IMR-90 (cell line): ENCODE results near the gene SOBP. TPM values are rescaled to one million over a fixed set of nuclear protein-coding genes. Genes with fewer than 3 reads are reported as not detected.

Experiments used
- ATAC-seq: fragments of 200-7000 bp; cut with Tn5 transposase; 2 replicates; pipeline ENCODE4 v1.9.1; 2020; ENCODE audit warnings: low read depth, mild to moderate bottlenecking, moderate library complexity
- BruUV-seq: library from RNA; stranded (reverse); fragments of 400-500 nt; replicated peaks from 2 replicates; lab custom pipeline; 2021; lab: Mats Ljungman, UMichigan
- CTCF ChIA-PET: fragments of 300-600 bp; formaldehyde crosslinking; extraction: SDS; loops from one replicate; lab custom pipeline; 2021; ENCODE audit warnings: antibody characterized with exemption; lab: Yijun Ruan, JAX
- POLR2A ChIA-PET: fragments of 300-600 bp; sonication (Branson Sonifier 250); formaldehyde crosslinking; loops from one replicate; lab custom pipeline; 2022; ENCODE audit warnings: antibody characterized with exemption; ENCODE audit not compliant: unreplicated experiment; lab: Charles Lee
- DNase-seq: peaks from one replicate; pipeline ENCODE4 v3.0.0; 2013
- H2AFZ ChIP-seq: replicated peaks from 2 replicates; pipeline ENCODE3; 2013; ENCODE audit warnings: low read length, mild to moderate bottlenecking; ENCODE audit not compliant: poor library complexity
- H2AK5ac ChIP-seq: 2 replicates; pipeline ENCODE4 v1.6.1; 2013; ENCODE audit warnings: low read depth, low read length, inconsistent platforms
- H2AK9ac ChIP-seq: replicated peaks from 2 replicates; pipeline ENCODE3; 2013; ENCODE audit warnings: mild to moderate bottlenecking, low read depth, low read length, moderate library complexity; ENCODE audit not compliant: poor library complexity
- H2BK120ac ChIP-seq: 2 replicates; pipeline ENCODE4 v1.6.1; 2013; ENCODE audit warnings: low read depth, low read length, inconsistent platforms
- H2BK15ac ChIP-seq: 3 replicates; pipeline ENCODE4 v1.6.1; 2013; ENCODE audit warnings: low read depth, low read length, inconsistent platforms
- H2BK20ac ChIP-seq: 2 replicates; pipeline ENCODE4 v1.6.1; 2013; ENCODE audit warnings: low read depth, mild to moderate bottlenecking, inconsistent platforms, low read length, moderate library complexity
- H2BK5ac ChIP-seq: 2 replicates; pipeline ENCODE4 v1.6.1; 2013; ENCODE audit warnings: mild to moderate bottlenecking, low read depth, low read length, inconsistent platforms; ENCODE audit not compliant: poor library complexity, severe bottlenecking
- H3K14ac ChIP-seq: replicated peaks from 2 replicates; pipeline ENCODE4 v1.6.1; 2013; ENCODE audit warnings: low read depth, low read length, inconsistent platforms
- H3K18ac ChIP-seq: 2 replicates; pipeline ENCODE4 v1.6.1; 2013; ENCODE audit warnings: low read depth, low read length, control low read depth
- H3K23ac ChIP-seq: 2 replicates; pipeline ENCODE4 v1.6.1; 2013; ENCODE audit warnings: low read depth, low read length, inconsistent platforms
- H3K27ac ChIP-seq: 2 replicates; pipeline ENCODE4 v1.5.1; 2013; ENCODE audit warnings: mild to moderate bottlenecking, control low read depth, low read length; ENCODE audit not compliant: insufficient read depth
- H3K27me3 ChIP-seq: 2 replicates; pipeline ENCODE4 v1.6.1; 2013; ENCODE audit warnings: low read length; ENCODE audit not compliant: control insufficient read depth, insufficient read depth
- H3K36me3 ChIP-seq: 2 replicates; pipeline ENCODE4 v1.6.1; 2013; ENCODE audit warnings: low read length, mixed read lengths; ENCODE audit not compliant: control insufficient read depth, insufficient read depth
- H3K4ac ChIP-seq: 2 replicates; pipeline ENCODE4 v1.6.1; 2013; ENCODE audit warnings: low read depth, low read length, inconsistent platforms
- H3K4me1 ChIP-seq: 2 replicates; pipeline ENCODE4 v1.6.1; 2013; ENCODE audit warnings: low read length, mixed read lengths; ENCODE audit not compliant: control insufficient read depth, insufficient read depth
- H3K4me2 ChIP-seq: 2 replicates; pipeline ENCODE4 v1.6.1; 2013; ENCODE audit warnings: low read depth, mild to moderate bottlenecking, control low read depth, low read length, moderate library complexity
- H3K4me3 ChIP-seq: 2 replicates; pipeline ENCODE4 v1.5.1; 2013; ENCODE audit warnings: low read depth, mild to moderate bottlenecking, control low read depth, low read length, moderate library complexity; ENCODE audit not compliant: insufficient read depth
- H3K56ac ChIP-seq: 2 replicates; pipeline ENCODE4 v1.6.1; 2013; ENCODE audit warnings: low read length, inconsistent platforms; ENCODE audit not compliant: insufficient read depth; ENCODE audit errors: extremely low read depth
- H3K79me1 ChIP-seq, 2 experiments: 2 replicates each; pipeline ENCODE4 v1.6.1; 2013; ENCODE audit warnings: low read length in 2 of 2, inconsistent platforms in 1 of 2, low read depth in 1 of 2
- H3K9ac ChIP-seq: 2 replicates; pipeline ENCODE4 v1.6.1; 2013; ENCODE audit warnings: low read depth, low read length, control low read depth
- H3K9me1 ChIP-seq: 2 replicates; pipeline ENCODE4 v1.6.1; 2013; ENCODE audit warnings: low read length, inconsistent platforms; ENCODE audit not compliant: insufficient read depth
- H3K9me3 ChIP-seq: 2 replicates; pipeline ENCODE4 v1.6.1; 2013; ENCODE audit warnings: low read length; ENCODE audit not compliant: control insufficient read depth, insufficient read depth
- H4K20me1 ChIP-seq: 2 replicates; pipeline ENCODE4 v1.6.1; 2013; ENCODE audit warnings: low read length, inconsistent platforms; ENCODE audit not compliant: insufficient read depth
- H4K5ac ChIP-seq: 2 replicates; pipeline ENCODE4 v1.6.1; 2013; ENCODE audit warnings: mild to moderate bottlenecking, low read depth, low read length, control low read depth
- H4K8ac ChIP-seq, 2 experiments: 2 replicates each; pipeline ENCODE4 v1.6.1; 2013; ENCODE audit warnings: low read depth in 2 of 2, low read length in 2 of 2, control low read depth in 1 of 2, inconsistent platforms in 1 of 2
- H4K91ac ChIP-seq: 2 replicates; pipeline ENCODE4 v1.6.1; 2013; ENCODE audit warnings: low read depth, low read length, inconsistent platforms; ENCODE audit not compliant: insufficient read depth
- BHLHE40 ChIP-seq: fragments of 150-350 bp; IDR thresholded peaks from 2 replicates; pipeline ENCODE4 v1.6.1; 2016; ENCODE audit warnings: mild to moderate bottlenecking, low read depth, low read length
- CHD1 ChIP-seq: IDR thresholded peaks from 2 replicates; pipeline ENCODE4 v1.6.1; 2012; ENCODE audit warnings: low read depth, low read length, improper control_type of control experiment
- CTCF ChIP-seq: conservative IDR thresholded peaks from 2 replicates; pipeline ENCODE4 v1.5.1; 2012; ENCODE audit warnings: mild to moderate bottlenecking, low read depth, low read length, improper control_type of control experiment
- ELK1 ChIP-seq: fragments of 150-350 bp; IDR thresholded peaks from 2 replicates; pipeline ENCODE4 v1.6.1; 2016; ENCODE audit warnings: low read depth, mild to moderate bottlenecking, low read length, moderate library complexity, borderline replicate concordance
- FOS ChIP-seq: fragments of 150-350 bp; IDR thresholded peaks from 2 replicates; pipeline ENCODE4 v1.6.1; 2016; ENCODE audit warnings: low read depth, low read length
- MAFK ChIP-seq: IDR thresholded peaks from 2 replicates; pipeline ENCODE4 v1.6.1; 2012; ENCODE audit warnings: low read depth, low read length, improper control_type of control experiment
- MAZ ChIP-seq: IDR thresholded peaks from 2 replicates; pipeline ENCODE4 v1.6.1; 2012; ENCODE audit warnings: low read depth, mild to moderate bottlenecking, low read length, improper control_type of control experiment, moderate library complexity, borderline replicate concordance
- MXI1 ChIP-seq: IDR thresholded peaks from 2 replicates; pipeline ENCODE4 v1.6.1; 2012; ENCODE audit warnings: low read depth, mild to moderate bottlenecking, low read length, moderate library complexity, borderline replicate concordance
- POLR2A ChIP-seq: IDR thresholded peaks from 2 replicates; pipeline ENCODE4 v1.6.1; 2012; ENCODE audit warnings: mild to moderate bottlenecking, low read depth, low read length
- RFX5 ChIP-seq: IDR thresholded peaks from 2 replicates; pipeline ENCODE4 v1.8.0; 2012; ENCODE audit warnings: low read depth, mild to moderate bottlenecking, low read length, moderate library complexity
- SMC3 ChIP-seq: fragments of 150-350 bp; IDR thresholded peaks from 2 replicates; pipeline ENCODE4 v1.6.1; 2016; ENCODE audit warnings: low read depth, mild to moderate bottlenecking, antibody characterized with exemption, low read length, moderate library complexity
- USF2 ChIP-seq: fragments of 150-350 bp; IDR thresholded peaks from 2 replicates; pipeline ENCODE4 v1.6.1; 2017; ENCODE audit warnings: mild to moderate bottlenecking, antibody characterized with exemption, low read length, low read depth
- WGBS, 2 experiments: methylation state at CpG; one replicate each; pipeline versions ENCODE4 v1.1.5 to v1.1.7; 2013; ENCODE audit warnings: missing lambda C conversion rate in 2 of 2; ENCODE audit not compliant: insufficient read length in 1 of 2; ENCODE audit errors: extremely low coverage in 2 of 2; 5-methylcytosine and 5-hydroxymethylcytosine counted together
- dilution Hi-C: fragments of 300-500 bp; cut with HindIII; formaldehyde crosslinking; loops from one replicate; pipeline ENCODE4 v1.14.3; 2018; ENCODE audit warnings: low sequenced_read_pairs; ENCODE audit not compliant: unreplicated experiment
- in situ Hi-C: fragments of 300-500 bp; cut with MboI; formaldehyde crosslinking; loops from 3 replicates; pipeline ENCODE4 v1.14.3; 2019; ENCODE audit warnings: low sequenced_read_pairs, inconsistent platforms, mixed read lengths
- intact Hi-C: fragments of 100-400 bp; cut with micrococcal nuclease; formaldehyde crosslinking; loops from 2 replicates; pipeline ENCODE4 v1.10.0; 2022
- polyA plus RNA-seq, 3 experiments: library from polyadenylated mRNA; depleted of rRNA; stranded (reverse); fragments of >200 nt; gene quantifications; 2 replicates each; pipeline ENCODE4 v1.2.3, GENCODE V29; 2012; ENCODE audit warnings: low replicate concordance in 1 of 3
- total RNA-seq: library from RNA; depleted of rRNA; stranded (reverse); fragments of >200 nt; gene quantifications from 2 replicates; pipeline ENCODE4 v1.2.3, GENCODE V29; 2012

The SOBP gene
- total and polyA plus RNA-seq, 2 of the 4 experiments (the other 2 are of a cell fraction) = 0.60 to 0.72 TPM

GRCh38 chr6:107628878-107629277 lies 139.0 kb downstream of the SOBP start:
- Histone ChIP-seq H3K9me3 (no peaks in the 10 kb centered on the region), H4K91ac (no peak overlapping the region), H2BK5ac (no peak overlapping the region), H3K9me1 (no peaks in the 10 kb centered on the region; the same call in 1 of the 2 replicates), H3K4me2 (no peak overlapping the region), H3K27ac (no peak overlapping the region), H3K56ac (no peak overlapping the region), H3K4me3 (no peak overlapping the region), H2BK120ac (no peak overlapping the region), H3K4ac (no peak overlapping the region), H3K23ac (no peak overlapping the region), H3K79me1 (no peaks in the 10 kb centered on the region), H2BK20ac (no peak overlapping the region), H4K8ac (no peak overlapping the region), H3K9ac (no peak overlapping the region), H3K14ac (no peak overlapping the region), H2AFZ (no peak overlapping the region), H3K4me1 (peaks cover 4% of the 10 kb centered on the region; the same call in 1 of the 2 replicates), H3K18ac (no peak overlapping the region), H3K36me3 (peaks cover 4% of the 10 kb centered on the region; the same call in 1 of the 2 replicates), H3K27me3 (no peaks in the 10 kb centered on the region), H4K5ac (no peak overlapping the region), H2AK5ac (no peak overlapping the region), H4K20me1 (no peaks in the 10 kb centered on the region), H2BK15ac (no peak overlapping the region), H2AK9ac (no peak overlapping the region)
- in situ Hi-C loops = no loop called here
- no peak for ATAC-seq
- ChIA-PET POLR2A (no interaction called here), CTCF (interaction anchor here (0.6 kb wide), 1 partner anchor 8 kb away, joined by 3 read pairs; no protein-coding TSS in a partner anchor)
- no peak for TF ChIP-seq CTCF
- no peak for TF ChIP-seq MAFK
- TF ChIP-seq POLR2A = no peak
- no peak for TF ChIP-seq SMC3
- TF ChIP-seq RFX5 = no peak
- TF ChIP-seq USF2 = no peak
- TF ChIP-seq ELK1 = no peak
- no peak for TF ChIP-seq BHLHE40
- TF ChIP-seq MAZ = no peak
- no peak for TF ChIP-seq MXI1
- TF ChIP-seq CHD1 = no peak
- TF ChIP-seq FOS = no peak
- no TSS peak for BruUV-seq
- intact Hi-C loops = no loop called here
- dilution Hi-C loops = no loop called here
- no CpG with 5 or more reads among the region's 3 CpGs for WGBS, 2 experiments
- no peak for DNase-seq
